Measurements from ENCODE around the gene PLA2G4A. TPM values are rescaled to one million over a fixed set of nuclear protein-coding genes. Genes with fewer than 3 reads are reported as not detected.
A peak's percentile ranks its signal among the peaks of the same experiment; 100 is the strongest.

PLA2G4A gene
- total RNA-seq, 1 experiment from 2014 or later: 35.7 TPM

DNA sequence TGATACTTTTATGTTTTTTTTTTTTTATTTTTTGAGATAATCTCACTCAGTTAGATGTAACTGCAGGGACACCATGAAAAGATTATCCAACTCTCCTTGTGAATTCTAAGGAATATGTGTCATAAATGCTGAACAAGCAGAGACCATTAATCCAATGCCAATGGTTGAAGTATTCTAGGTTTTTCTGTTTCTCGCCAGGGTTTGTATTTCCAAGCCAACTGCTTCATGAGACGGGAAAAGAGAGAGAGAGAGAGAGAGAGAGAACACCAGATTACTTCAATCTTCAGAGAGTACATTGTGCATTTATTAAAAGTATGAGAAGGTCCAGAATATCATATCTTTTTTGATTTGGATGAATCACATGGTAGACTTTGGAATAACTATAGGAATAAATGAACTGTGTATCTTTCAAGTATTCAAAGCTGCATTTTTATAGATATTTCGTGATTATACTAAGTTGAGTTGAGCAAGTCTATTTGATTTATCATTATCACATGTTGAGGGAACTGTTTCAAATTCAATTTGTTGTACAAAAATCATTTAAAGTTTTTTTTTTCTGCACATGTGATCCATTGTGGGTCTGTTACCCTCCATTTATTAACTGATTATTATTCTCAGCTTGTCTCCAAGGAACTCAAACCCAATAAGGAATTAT, 108.4 kb downstream of the PLA2G4A start:
- in situ Hi-C loops (cut with HindIII; ENCODE audit: low pct_unique_long_range_greater_than_20kb, low sequenced_read_pairs): no loop called here
- no peak for DNase-seq (ENCODE audit: low read depth, low spot score)

DNA sequence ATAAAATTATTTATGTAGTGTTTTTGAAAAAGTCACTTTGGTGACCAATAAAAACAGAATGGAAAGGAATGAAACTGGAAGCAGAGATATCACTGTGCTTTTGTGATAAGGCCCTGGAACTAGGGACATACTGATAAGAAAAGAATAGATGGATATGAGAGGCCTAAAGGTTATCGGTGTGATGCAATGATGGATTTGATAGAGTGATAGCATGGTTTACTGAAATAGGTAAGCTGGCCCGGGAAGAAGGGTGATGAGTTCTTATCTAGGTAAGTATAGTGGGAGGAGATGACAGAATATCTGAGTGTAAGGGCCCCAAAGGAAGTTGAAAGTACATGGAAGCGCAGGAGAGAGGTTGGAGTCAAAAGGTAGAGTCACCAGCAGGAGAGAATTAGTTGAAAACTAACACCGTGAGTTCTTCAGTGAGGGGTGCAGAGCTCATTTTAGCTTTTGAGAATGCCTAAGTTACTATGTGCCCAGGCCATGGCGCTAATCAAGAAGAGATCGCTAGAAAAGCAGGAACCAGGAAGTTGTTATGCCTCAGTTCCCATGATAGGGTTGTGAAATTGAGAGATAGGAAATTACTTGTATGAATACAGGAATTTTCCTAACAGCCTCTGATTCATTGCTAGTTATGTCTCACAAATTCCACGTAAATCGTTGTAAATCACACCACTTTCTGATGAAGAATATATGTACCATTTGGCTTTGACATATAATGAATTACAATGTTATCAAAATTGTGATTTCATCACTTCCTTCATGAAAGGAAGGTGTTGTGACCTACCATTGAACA, 115.3 kb downstream of the PLA2G4A start:
- in situ Hi-C loops (cut with HindIII; ENCODE audit: low pct_unique_long_range_greater_than_20kb, low sequenced_read_pairs): no loop called here
- no peak for DNase-seq (ENCODE audit: low read depth, low spot score)

DNA sequence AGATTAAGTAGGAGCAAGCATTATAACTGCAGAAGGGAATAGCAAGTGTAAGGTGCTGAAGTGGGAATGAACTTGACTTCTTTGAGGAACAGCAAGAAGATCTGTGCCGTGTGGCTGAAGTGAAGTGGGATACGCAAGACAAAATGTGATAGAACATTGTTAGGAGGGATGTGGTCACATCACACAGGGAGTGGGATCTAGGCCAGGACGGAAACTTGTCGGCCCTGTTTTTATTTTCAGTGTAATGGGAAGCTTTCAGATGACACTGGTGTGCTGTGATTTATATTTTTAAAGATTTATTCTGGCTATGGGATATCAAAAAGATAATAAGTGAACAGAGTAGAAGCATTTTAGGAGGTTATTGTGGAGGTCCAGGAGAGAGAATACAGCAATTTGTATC, 116.4 kb downstream of the PLA2G4A start:
- in situ Hi-C loops (cut with HindIII; ENCODE audit: low pct_unique_long_range_greater_than_20kb, low sequenced_read_pairs): no loop called here
- no peak for DNase-seq (ENCODE audit: low read depth, low spot score)

DNA sequence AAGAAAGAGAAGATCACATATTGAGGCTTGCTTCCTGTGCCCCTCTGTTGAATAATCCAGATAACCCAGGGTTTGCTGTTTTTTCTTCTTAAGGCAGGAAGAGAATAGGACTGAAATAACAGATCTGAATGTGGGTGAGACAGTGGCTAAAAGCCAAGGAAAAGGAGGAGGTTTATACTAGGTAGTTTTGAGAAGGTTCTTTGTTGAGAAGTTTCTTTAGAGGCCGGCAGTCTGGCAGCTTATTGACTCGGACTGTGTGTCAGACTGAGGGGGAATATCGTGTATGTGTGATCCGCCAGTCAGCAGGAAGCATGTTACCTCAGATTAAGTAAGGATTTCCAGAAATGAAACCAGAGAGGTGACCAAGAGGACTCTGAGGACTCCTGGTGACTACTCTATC, 119.8 kb downstream of the PLA2G4A start:
- peak; percentile 13 for DNase-seq (ENCODE audit: low read depth, low spot score)
- in situ Hi-C loops (cut with HindIII; ENCODE audit: low pct_unique_long_range_greater_than_20kb, low sequenced_read_pairs): no loop called here

DNA sequence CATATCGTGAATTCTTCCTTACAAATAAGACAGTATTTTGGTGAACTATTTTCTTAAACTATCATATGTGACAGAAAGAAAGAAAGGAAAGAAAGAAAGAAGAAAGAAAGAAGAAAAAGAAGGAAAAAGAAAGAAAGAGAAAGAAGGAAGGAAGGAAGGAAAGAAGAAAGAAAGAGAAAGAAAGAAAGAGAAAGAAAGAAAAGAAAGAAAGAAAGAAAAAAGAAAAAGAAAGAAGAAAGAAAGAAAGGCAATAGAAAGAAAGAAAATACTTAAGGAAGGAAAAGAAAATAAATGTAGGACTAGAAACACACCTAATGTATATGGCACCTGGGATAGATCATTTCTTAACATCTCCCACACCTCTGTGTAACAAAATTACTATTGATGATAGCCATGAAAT, 120.4 kb downstream of the PLA2G4A start:
- in situ Hi-C loops (cut with HindIII; ENCODE audit: low pct_unique_long_range_greater_than_20kb, low sequenced_read_pairs): no loop called here
- DNase-seq (ENCODE audit: low read depth, low spot score): no peak

DNA sequence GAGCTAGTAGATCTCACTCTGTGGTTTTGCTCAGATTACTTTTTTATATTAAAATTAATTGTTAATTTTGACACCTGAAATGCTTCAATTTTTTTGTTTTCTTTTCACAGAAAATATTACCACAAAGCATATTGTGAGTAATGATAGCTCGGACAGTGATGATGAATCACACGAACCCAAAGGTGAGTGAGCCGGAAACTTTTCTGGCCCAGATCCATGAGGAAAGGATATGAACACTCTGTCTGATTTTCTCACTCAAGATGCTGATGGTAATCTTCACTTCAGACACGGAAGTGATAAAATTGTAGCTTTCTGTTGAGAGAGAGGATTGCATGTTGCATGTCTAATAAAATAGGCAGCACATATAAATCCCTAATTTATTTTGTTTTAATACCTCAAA, 121.8 kb downstream of the PLA2G4A start:
- in situ Hi-C loops (cut with HindIII; ENCODE audit: low pct_unique_long_range_greater_than_20kb, low sequenced_read_pairs): no loop called here
- DNase-seq (ENCODE audit: low read depth, low spot score): no peak

DNA sequence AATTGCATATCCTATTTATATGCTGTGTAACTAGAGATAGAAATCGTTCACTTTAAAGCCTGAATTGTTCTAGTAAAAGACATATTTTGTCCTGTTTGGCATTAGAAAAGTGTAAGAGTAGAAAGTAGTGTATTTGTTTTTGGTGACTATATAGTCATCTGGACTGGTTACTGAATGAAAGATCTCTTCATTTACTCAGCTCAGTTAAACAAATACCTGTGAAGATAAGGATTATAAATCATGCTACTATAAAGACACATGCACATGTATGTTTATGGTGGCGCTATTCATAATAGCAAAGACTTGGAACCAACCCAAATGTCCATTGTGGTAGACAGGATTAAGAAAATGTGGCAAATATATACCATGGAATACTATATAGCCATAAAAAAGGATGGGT, 125.1 kb downstream of the PLA2G4A start:
- no peak for DNase-seq (ENCODE audit: low read depth, low spot score)
- in situ Hi-C loops (cut with HindIII; ENCODE audit: low pct_unique_long_range_greater_than_20kb, low sequenced_read_pairs): no loop called here

DNA sequence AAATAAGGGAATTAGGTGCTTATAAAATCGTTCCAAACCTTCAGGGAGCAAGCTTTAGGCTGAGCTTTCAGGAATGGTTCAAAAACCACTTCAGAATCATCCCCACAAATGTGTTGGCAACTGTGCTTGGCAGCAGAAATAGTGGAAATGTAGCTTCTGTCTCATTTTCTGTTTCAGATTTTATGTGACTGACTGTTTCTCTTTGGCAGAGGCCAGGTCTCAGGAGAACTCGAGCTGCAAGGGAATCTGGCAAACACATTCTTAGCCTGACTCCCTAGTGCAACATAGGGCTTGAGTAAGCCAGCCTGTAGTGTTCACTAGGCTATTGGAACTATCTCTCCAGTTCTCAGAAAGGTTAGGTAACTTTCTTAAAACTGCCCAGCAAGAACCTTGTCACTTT, 128.6 kb downstream of the PLA2G4A start:
- in situ Hi-C loops (cut with HindIII; ENCODE audit: low pct_unique_long_range_greater_than_20kb, low sequenced_read_pairs): no loop called here
- no peak for DNase-seq (ENCODE audit: low read depth, low spot score)

DNA sequence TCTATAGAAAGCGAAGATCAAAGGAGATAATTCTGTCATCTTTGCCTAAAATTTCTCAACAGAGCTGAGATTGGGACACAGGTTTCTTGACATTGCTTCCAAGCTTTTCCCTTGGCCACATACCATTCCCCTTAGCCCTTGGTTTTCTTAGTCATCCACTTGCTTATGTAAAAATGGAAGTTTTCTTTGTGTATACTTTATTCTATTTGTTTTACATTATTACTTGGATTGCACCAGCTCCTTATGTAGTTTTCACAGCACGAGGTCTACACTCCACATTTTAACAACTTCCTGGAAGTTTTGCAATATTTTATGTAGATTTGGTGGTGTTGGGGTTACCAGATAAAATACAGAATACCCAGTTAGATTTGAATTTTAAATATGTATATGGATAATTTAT, 129.8 kb downstream of the PLA2G4A start:
- DNase-seq (ENCODE audit: low read depth, low spot score): no peak
- in situ Hi-C loops (cut with HindIII; ENCODE audit: low pct_unique_long_range_greater_than_20kb, low sequenced_read_pairs): no loop called here

DNA sequence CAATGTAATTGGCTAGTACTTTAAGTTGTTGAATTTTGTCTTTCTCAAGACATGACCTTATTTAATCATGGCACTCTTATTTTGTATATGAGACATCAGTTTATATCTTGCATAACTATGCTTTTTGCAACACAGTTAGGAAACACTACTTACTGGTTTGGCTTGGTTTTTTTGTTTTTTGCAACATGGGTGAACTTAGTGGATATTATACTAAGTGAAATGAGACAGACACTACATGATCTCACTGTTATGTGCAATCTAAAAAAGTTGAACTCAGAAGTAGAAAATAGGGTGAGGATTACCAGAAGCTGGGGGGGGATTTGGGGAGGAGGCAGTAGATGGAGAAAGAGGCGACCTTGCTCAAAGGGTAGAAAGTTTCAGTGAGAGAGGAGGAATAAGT, 132.1 kb downstream of the PLA2G4A start:
- no peak for DNase-seq (ENCODE audit: low read depth, low spot score)
- in situ Hi-C loops (cut with HindIII; ENCODE audit: low pct_unique_long_range_greater_than_20kb, low sequenced_read_pairs): no loop called here

DNA sequence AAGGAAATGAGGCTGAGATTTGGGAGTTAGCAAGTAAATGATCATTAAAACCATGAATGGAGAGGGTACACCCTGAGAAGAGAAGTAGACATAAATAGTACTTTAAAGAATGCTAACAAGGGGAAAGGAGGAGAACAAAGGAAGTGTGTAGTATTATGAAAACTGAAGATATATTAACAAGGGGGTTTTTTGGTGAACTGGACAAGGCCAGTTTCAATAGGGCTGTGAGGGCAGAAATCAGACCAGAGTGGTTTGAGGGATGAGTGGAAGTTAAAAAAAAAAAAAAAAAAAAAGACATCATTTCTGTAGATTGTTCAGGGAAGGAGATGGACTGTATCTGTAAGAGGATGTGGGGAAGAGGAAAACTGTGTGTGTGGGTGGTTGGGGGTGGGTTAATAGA, 137.1 kb downstream of the PLA2G4A start:
- no peak for DNase-seq (ENCODE audit: low read depth, low spot score)
- in situ Hi-C loops (cut with HindIII; ENCODE audit: low pct_unique_long_range_greater_than_20kb, low sequenced_read_pairs): no loop called here

DNA sequence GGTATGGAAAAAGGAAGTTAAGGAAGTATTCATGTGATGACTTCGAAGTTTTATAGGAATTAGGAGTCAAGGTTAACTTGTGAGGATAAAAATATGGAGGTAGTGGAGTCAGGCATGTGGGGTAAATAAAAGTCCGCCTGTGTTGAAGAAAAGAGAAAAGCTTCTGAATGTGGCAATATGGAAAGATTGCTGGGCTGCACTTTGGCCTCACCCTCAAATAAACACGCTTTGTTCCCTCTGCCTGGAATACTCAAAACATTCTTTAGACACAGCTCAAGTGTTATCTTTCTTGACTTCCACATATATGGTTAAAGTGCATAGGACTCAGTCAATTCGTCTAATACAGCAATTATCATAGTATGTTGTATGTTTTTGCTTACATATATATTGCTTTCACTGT, 137.7 kb downstream of the PLA2G4A start:
- in situ Hi-C loops (cut with HindIII; ENCODE audit: low pct_unique_long_range_greater_than_20kb, low sequenced_read_pairs): no loop called here
- DNase-seq (ENCODE audit: low read depth, low spot score): no peak

DNA sequence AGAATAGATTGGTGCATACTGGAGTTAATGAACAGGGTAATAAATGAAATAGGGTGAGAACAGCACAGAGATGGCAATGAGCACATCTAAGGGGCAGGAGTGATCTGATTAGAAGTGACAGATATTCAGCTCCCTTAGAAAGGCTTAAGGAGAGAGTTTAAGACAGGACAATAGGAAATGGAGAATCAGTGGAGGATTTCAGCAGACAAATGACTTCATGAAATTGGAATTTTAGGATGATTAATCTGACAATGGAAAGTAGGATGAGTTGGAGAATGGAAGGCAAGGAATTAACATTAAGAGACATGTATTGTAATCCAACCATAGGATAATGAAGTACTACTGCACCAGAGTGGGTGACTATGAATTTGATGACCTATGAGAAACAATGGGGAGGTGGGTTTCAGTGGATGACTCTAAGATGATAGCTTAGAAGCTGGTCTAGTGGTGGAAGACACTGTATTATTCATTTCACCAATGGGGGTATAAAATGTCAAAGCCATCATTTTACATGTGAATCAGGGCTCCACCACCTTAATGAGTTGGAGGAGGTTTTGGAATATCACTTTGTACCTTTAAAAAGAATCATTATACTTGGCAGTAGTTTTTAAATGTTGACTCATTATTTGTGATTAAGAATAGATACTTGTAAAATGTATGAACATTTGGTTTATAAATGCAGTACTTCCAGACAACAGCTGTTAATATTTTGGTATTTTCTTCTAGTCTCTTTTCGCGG, 139.1 kb downstream of the PLA2G4A start:
- DNase-seq (ENCODE audit: low read depth, low spot score): no peak
- in situ Hi-C loops (cut with HindIII; ENCODE audit: low pct_unique_long_range_greater_than_20kb, low sequenced_read_pairs): no loop called here

DNA sequence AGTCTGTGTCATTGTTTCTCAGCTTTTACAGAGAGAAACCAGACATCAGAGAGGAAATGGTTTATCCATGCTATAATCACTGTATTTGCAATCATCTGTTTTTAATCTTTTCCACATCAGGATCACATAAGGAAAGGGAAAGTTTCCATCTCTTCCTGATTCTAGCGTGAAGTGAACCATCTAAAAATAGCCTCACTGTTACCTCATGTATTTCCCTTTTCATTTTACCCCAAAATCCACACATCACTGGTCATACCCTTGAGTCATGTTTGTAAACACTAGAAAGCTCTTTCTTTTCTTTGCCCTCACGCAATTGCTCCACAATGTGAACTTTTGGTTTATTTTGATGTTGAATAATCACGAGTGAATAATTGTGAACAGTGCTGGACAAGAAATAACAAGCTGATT, 146.0 kb downstream of the PLA2G4A start:
- in situ Hi-C loops (cut with HindIII; ENCODE audit: low pct_unique_long_range_greater_than_20kb, low sequenced_read_pairs): loop anchor here (25.0 kb wide), 1 partner anchor 362 kb away; no protein-coding TSS in a partner anchor
- DNase-seq (ENCODE audit: low read depth, low spot score): peak; percentile 31

DNA sequence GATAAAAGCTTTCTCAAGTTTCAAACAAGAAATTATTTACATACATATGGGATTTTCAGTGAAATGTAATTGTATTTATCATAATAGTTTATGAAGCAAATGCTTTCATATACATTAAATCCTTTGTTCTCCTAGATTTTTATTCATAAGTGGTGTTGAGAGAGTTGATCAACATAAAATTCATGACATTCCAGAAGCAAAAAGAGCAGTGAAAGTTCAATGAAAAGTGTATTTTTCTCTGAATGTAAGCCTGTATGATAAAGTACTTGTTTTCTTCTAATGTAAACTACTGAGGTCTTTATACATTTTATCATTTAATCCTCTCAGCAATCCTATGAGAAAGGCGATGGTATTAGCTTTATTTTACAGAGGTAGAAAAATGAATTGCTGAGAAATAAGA, 146.5 kb downstream of the PLA2G4A start:
- in situ Hi-C loops (cut with HindIII; ENCODE audit: low pct_unique_long_range_greater_than_20kb, low sequenced_read_pairs): loop anchor here (25.0 kb wide), 1 partner anchor 363 kb away; no protein-coding TSS in a partner anchor
- no peak for DNase-seq (ENCODE audit: low read depth, low spot score)

DNA sequence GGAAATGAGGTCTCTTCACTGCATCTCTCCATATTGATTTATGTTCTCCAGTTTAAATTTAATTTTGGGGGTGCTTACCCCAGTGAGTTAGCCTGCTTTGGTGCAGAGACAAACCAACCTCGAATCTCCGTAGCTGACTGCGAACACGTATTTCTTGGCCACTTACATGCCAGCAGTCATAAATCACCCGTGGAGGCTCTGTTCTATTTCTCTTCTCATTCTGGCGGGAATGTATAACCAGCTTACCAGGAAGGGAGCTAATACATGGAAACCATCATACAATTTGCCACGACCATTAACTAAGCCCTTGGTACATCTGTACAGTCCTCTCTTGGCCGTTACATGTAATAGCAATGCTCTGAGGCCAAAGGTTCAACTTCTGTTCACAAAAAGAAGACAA, 148.0 kb downstream of the PLA2G4A start:
- in situ Hi-C loops (cut with HindIII; ENCODE audit: low pct_unique_long_range_greater_than_20kb, low sequenced_read_pairs): loop anchor here (25.0 kb wide), 1 partner anchor 364 kb away; no protein-coding TSS in a partner anchor

DNA sequence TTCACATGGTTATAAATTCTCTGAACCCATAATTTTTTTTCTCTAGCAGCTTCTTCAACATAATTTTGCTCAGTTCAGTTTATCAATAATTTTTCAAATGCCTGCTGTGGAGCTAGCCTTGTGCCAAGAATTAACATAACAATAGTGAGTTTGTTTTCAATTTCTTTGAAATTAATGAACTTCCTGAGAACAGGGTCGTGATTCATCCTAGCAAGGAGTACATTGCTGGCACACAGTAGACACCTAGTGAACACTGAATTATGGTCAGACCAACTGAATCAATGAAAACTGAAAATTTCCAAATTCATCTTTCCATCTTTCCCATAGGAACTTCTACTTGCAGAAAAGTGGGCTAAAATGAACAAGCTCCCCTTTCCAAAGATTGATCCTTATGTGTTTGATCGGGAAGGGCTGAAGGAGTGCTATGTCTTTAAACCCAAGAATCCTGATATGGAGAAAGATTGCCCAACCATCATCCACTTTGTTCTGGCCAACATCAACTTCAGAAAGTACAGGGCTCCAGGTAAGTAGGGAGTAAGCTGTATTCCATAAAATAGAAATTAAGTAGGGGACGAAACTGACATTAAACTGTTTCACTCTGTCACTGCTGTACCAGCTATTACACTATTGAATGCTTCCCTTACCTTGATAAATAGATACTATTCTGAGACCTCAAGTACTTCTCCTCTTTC, 148.7 kb downstream of the PLA2G4A start:
- DNase-seq (ENCODE audit: low read depth, low spot score): no peak
- in situ Hi-C loops (cut with HindIII; ENCODE audit: low pct_unique_long_range_greater_than_20kb, low sequenced_read_pairs): loop anchor here (25.0 kb wide), 1 partner anchor 365 kb away; no protein-coding TSS in a partner anchor

More for the DNA sequence above, 148.0 kb downstream of the PLA2G4A start:
- DNase-seq (ENCODE audit: low read depth, low spot score): no peak
